Measurements from ENCODE around the gene ENOSF1.
A peak's percentile ranks its signal among the peaks of the same experiment; 100 is the strongest.

The ENOSF1 gene

GRCh38 chr18:673317-673716 is 39.1 kb downstream of the ENOSF1 start:
- DNase-seq (ENCODE audit: low spot score) = no peak

GRCh38 chr18:671405-671804 is 41.0 kb downstream of the ENOSF1 start:
- DNase-seq (ENCODE audit: low spot score) = no peak

GRCh38 chr18:670522-670921 is 41.9 kb downstream of the ENOSF1 start:
- DNase-seq (ENCODE audit: low spot score) = no peak

GRCh38 chr18:669077-669476 is 43.4 kb downstream of the ENOSF1 start:
- no peak for DNase-seq (ENCODE audit: low spot score)

- no peak for DNase-seq (ENCODE audit: low spot score)
These were observed 44.2 kb downstream of the ENOSF1 start for GRCh38 chr18:668260-668659.

- DNase-seq (ENCODE audit: low spot score) = no peak
These were observed 45.8 kb downstream of the ENOSF1 start for GRCh38 chr18:666628-667027.

- no peak for DNase-seq (ENCODE audit: low spot score)
These were observed 46.3 kb downstream of the ENOSF1 start for GRCh38 chr18:666177-666576.

- no peak for DNase-seq (ENCODE audit: low spot score)
These were observed 50.2 kb downstream of the ENOSF1 start for GRCh38 chr18:662197-662596.

- DNase-seq (ENCODE audit: low spot score) = no peak
These were observed 52.8 kb downstream of the ENOSF1 start for GRCh38 chr18:659597-659996.

GRCh38 chr18:658947-659533 is 53.4 kb downstream of the ENOSF1 start:
- DNase-seq (ENCODE audit: low spot score) = no peak

GRCh38 chr18:658001-658946 is 54.2 kb downstream of the ENOSF1 start:
- peak; percentile 84 for DNase-seq (ENCODE audit: low spot score)

- DNase-seq (ENCODE audit: low spot score) = peak; percentile 20
These were observed 55.0 kb downstream of the ENOSF1 start, which contains the start of gene TYMS for GRCh38 chr18:657311-658000. Gene TYMS, plus strand, starts transcription at chr18:657653. Its CDS starts 90 bp downstream, at chr18:657743.

- no peak for DNase-seq (ENCODE audit: low spot score)
These were observed 57.0 kb downstream of the ENOSF1 start for GRCh38 chr18:655445-655844.

- DNase-seq (ENCODE audit: low spot score) = no peak
These were observed 57.8 kb downstream of the ENOSF1 start for GRCh38 chr18:654601-655000.

GRCh38 chr18:653512-653911 is 58.9 kb downstream of the ENOSF1 start:
- no peak for DNase-seq (ENCODE audit: low spot score)

GRCh38 chr18:652131-652530 is 60.3 kb downstream of the ENOSF1 start:
- no peak for DNase-seq (ENCODE audit: low spot score)

GRCh38 chr18:650428-650858 is 62.0 kb downstream of the ENOSF1 start:
- no peak for DNase-seq (ENCODE audit: low spot score)

GRCh38 chr18:649341-649740 is 63.1 kb downstream of the ENOSF1 start:
- no peak for DNase-seq (ENCODE audit: low spot score)

GRCh38 chr18:647304-647703 is 65.1 kb downstream of the ENOSF1 start:
- DNase-seq (ENCODE audit: low spot score) = no peak

- no peak for DNase-seq (ENCODE audit: low spot score)
These were observed 67.9 kb downstream of the ENOSF1 start for GRCh38 chr18:644395-645004.

GRCh38 chr18:641224-641623 is 71.2 kb downstream of the ENOSF1 start:
- DNase-seq (ENCODE audit: low spot score) = no peak

GRCh38 chr18:635171-635570 is 77.3 kb downstream of the ENOSF1 start:
- DNase-seq (ENCODE audit: low spot score) = no peak
